Chondrocyte (in vitro differentiated cells): ENCODE data around the gene SYDE1. TPM values are rescaled to one million over a fixed set of nuclear protein-coding genes. Genes with fewer than 3 reads are reported as not detected.

ENCODE experiments used
- DNase-seq: peaks from one replicate; pipeline ENCODE4 v3.0.0; 2021; ENCODE audit warnings: mixed read lengths, low spot score
- H3K27ac Mint-ChIP-seq: one replicate; pipeline ENCODE4 v1.8.0; 2021; ENCODE audit warnings: mild to moderate bottlenecking, moderate library complexity, mixed read lengths; ENCODE audit not compliant: unreplicated experiment
- H3K27me3 Mint-ChIP-seq: 2 replicates; pipeline ENCODE4 v1.8.0; 2021; ENCODE audit warnings: low read depth, mixed read lengths
- H3K36me3 Mint-ChIP-seq: 2 replicates; pipeline ENCODE4 v1.8.0; 2021; ENCODE audit warnings: low read depth, mixed read lengths
- H3K4me1 Mint-ChIP-seq: 2 replicates; pipeline ENCODE4 v1.8.0; 2021; ENCODE audit warnings: low read depth, mild to moderate bottlenecking, mixed read lengths
- H3K4me3 Mint-ChIP-seq: one replicate; pipeline ENCODE4 v1.8.0; 2021; ENCODE audit warnings: mild to moderate bottlenecking, moderate library complexity, mixed read lengths; ENCODE audit not compliant: unreplicated experiment
- H3K9me3 Mint-ChIP-seq: 2 replicates; pipeline ENCODE4 v1.8.0; 2021; ENCODE audit warnings: low read depth, mixed read lengths
- CTCF ChIP-seq: fragments of 200-600 bp; sonication (generic); IDR thresholded peaks from 2 replicates; pipeline ENCODE4 v1.5.0; 2021; ENCODE audit warnings: antibody characterized with exemption, mild to moderate bottlenecking, moderate library complexity
- total RNA-seq: library from RNA; stranded (reverse); gene quantifications from 3 replicates; pipeline ENCODE4 v1.2.1, GENCODE V29; 2021

SYDE1 gene
- total RNA-seq, 1 donor from 2014 or later: 98.0 TPM

GRCh38 chr19:15115080-15115479 is 7.9 kb downstream of the SYDE1 start:
- Mint-ChIP-seq H3K36me3 (peaks cover 37% of the 10 kb centered on the region), H3K4me3 (no peak overlapping the region), H3K9me3 (no peaks in the 10 kb centered on the region), H3K4me1 (peaks cover 10% of the 10 kb centered on the region), H3K27ac (peak overlapping the region; percentile 51), H3K27me3 (no peaks in the 10 kb centered on the region)
- peak; percentile 91 for DNase-seq
- no peak for TF ChIP-seq CTCF

GRCh38 chr19:15115762-15116615 is 8.8 kb downstream of the SYDE1 start:
- H3K27me3 Mint-ChIP-seq: no peaks in the 10 kb centered on the region
- no peak overlapping the region for H3K4me3 Mint-ChIP-seq
- peaks cover 10% of the 10 kb centered on the region for H3K4me1 Mint-ChIP-seq
- TF ChIP-seq CTCF: no peak
- H3K9me3 Mint-ChIP-seq: no peaks in the 10 kb centered on the region
- peak; percentile 92 for DNase-seq
- H3K36me3 Mint-ChIP-seq: peaks cover 37% of the 10 kb centered on the region
- H3K27ac Mint-ChIP-seq: no peak overlapping the region

GRCh38 chr19:15116856-15117255 is 9.7 kb downstream of the SYDE1 start:
- no peak for TF ChIP-seq CTCF
- Mint-ChIP-seq H3K4me1 (peaks cover 10% of the 10 kb centered on the region), H3K27ac (peak overlapping the region; percentile 34), H3K4me3 (no peak overlapping the region), H3K9me3 (no peaks in the 10 kb centered on the region), H3K27me3 (no peaks in the 10 kb centered on the region), H3K36me3 (peaks cover 39% of the 10 kb centered on the region)
- peak; percentile 38 for DNase-seq

- H3K4me3 Mint-ChIP-seq: no peak overlapping the region
These were observed 11.0 kb downstream of the SYDE1 start for GRCh38 chr19:15118248-15118647.

More at GRCh38 chr19:15118248-15118647, 11.0 kb downstream of the SYDE1 start:
- Mint-ChIP-seq H3K4me1 (peaks cover 13% of the 10 kb centered on the region), H3K36me3 (peaks cover 35% of the 10 kb centered on the region), H3K9me3 (no peaks in the 10 kb centered on the region), H3K27ac (peak overlapping the region; percentile 5), H3K27me3 (no peaks in the 10 kb centered on the region)
- DNase-seq: peak; percentile 54
- TF ChIP-seq CTCF: no peak
